Stomach smooth muscle (tissue), 2 donors: ENCODE data around the gene LIAS.
A peak's percentile ranks its signal among the peaks of the same experiment; 100 is the strongest.
"Not testable (repeated sequence)": the region's sequence is repeated elsewhere in the genome, so short reads cannot be mapped to it uniquely, and the experiment has no call there.

ENCODE experiments used
- H3K27ac ChIP-seq: one replicate; pipeline ENCODE4 v1.7.0; 2013; ENCODE audit warnings: mild to moderate bottlenecking, low read length, inconsistent platforms
- H3K27me3 ChIP-seq, 2 donors: one replicate each; pipeline ENCODE4 v1.7.0; 2013; ENCODE audit warnings: low read length in 2 of 2; ENCODE audit not compliant: insufficient read depth in 2 of 2, control insufficient read depth in 1 of 2
- H3K36me3 ChIP-seq, 2 donors: one replicate each; pipeline ENCODE4 v1.7.0; 2013; ENCODE audit warnings: low read length in 2 of 2; ENCODE audit not compliant: control insufficient read depth in 2 of 2, insufficient read depth in 2 of 2
- H3K4me1 ChIP-seq: one replicate; pipeline ENCODE4 v1.7.0; 2013; ENCODE audit warnings: low read length; ENCODE audit not compliant: control insufficient read depth, insufficient read depth
- H3K4me3 ChIP-seq, 2 donors: one replicate each; pipeline ENCODE4 v1.7.0; 2013; ENCODE audit warnings: low read length in 2 of 2
- H3K9ac ChIP-seq, 2 donors: one replicate each; pipeline ENCODE4 v1.7.0; 2013; ENCODE audit warnings: low read length in 2 of 2, mild to moderate bottlenecking in 1 of 2
- H3K9me3 ChIP-seq, 2 donors: one replicate each; pipeline ENCODE4 v1.7.0; 2013; ENCODE audit warnings: low read length in 2 of 2; ENCODE audit not compliant: control insufficient read depth in 2 of 2
- donor health status: healthy.
- donor health status: Pancreatic carcinoma.

LIAS gene

GRCh38 chr4:39458505-39459300 is at the start of gene LIAS, which contains the start of gene RPL9:
Gene LIAS (plus strand): TSS chr4:39459056. CDS start chr4:39459118, 62 bp downstream.
Gene RPL9 (minus strand): TSS chr4:39458922. CDS start chr4:39458439, 483 bp downstream.
- Histone ChIP-seq H3K4me1 (peaks cover 17% of the 10 kb centered on the region), H3K36me3 (peaks cover 22 to 42% of the 10 kb centered on the region in 2 donors), H3K9ac (peak within 1 kb of the TSS; percentile 99), H3K27ac (peak within 1 kb of the TSS; percentile 98), H3K9me3 (no peaks in the 10 kb centered on the region), H3K27me3 (no peaks in the 10 kb centered on the region), H3K4me3 (peak within 1 kb of the TSS; percentile 92 to 97)

GRCh38 chr4:39410415-39410814 is 48.4 kb upstream of the LIAS start:
- no peak overlapping the region for H3K9ac ChIP-seq
- H3K4me1 ChIP-seq: no peaks in the 10 kb centered on the region
- H3K36me3 ChIP-seq: no peaks in the 10 kb centered on the region
- H3K9me3 ChIP-seq: no peaks in the 10 kb centered on the region
- H3K27me3 ChIP-seq: no peaks in the 10 kb centered on the region
- no peak overlapping the region for H3K4me3 ChIP-seq
- H3K27ac ChIP-seq: no peak overlapping the region

GRCh38 chr4:39411561-39411960 is 47.3 kb upstream of the LIAS start:
- not testable (repeated sequence) for H3K9me3 ChIP-seq, H3K27ac ChIP-seq

DNA sequence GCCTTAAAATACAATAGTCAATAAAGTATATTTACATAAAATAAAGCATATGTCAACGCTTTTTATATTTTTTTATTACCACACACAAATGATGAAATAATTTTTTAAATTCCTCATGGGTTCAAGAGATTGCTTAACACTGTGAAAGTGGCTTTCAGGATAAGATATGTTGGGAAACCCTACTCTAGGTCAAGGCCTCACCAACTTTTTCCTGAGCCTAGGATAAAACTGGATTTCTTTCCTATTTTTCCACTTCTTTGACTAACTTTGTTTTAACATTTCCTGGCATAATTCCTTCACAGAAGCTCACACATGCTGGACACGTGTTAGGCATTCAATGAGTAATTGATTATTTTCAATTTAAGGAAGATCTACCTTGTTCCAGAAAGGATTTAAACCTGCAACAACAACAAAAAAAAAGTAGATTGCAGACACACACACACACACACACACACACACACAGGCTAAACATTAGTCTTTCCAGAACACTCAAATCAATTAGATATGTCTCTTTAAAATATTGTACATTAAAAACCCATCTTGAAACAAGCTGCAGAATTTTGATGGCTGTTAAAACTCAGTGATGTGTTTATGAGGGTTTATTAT is 43.1 kb upstream of the LIAS start:
- no peak overlapping the region for H3K4me3 ChIP-seq
- no peaks in the 10 kb centered on the region for H3K9me3 ChIP-seq
- no peak overlapping the region for H3K27ac ChIP-seq
- no peaks in the 10 kb centered on the region for H3K36me3 ChIP-seq
- H3K27me3 ChIP-seq: no peaks in the 10 kb centered on the region
- H3K9ac ChIP-seq: no peak overlapping the region
- H3K4me1 ChIP-seq: no peaks in the 10 kb centered on the region

More at GRCh38 chr4:39411561-39411960, 47.3 kb upstream of the LIAS start:
- H3K9ac ChIP-seq, H3K27me3 ChIP-seq, H3K4me3 ChIP-seq, H3K4me1 ChIP-seq, H3K36me3 ChIP-seq: not testable (repeated sequence)

GRCh38 chr4:39422247-39422646 is 36.6 kb upstream of the LIAS start:
- no peaks in the 10 kb centered on the region for H3K27me3 ChIP-seq
- H3K9me3 ChIP-seq: no peaks in the 10 kb centered on the region
- H3K4me1 ChIP-seq: no peaks in the 10 kb centered on the region
- H3K9ac ChIP-seq: no peak overlapping the region
- no peak overlapping the region for H3K4me3 ChIP-seq
- no peaks in the 10 kb centered on the region for H3K36me3 ChIP-seq
- H3K27ac ChIP-seq: no peak overlapping the region

GRCh38 chr4:39425297-39425696 is 33.6 kb upstream of the LIAS start:
- H3K4me1 ChIP-seq, H3K27ac ChIP-seq, H3K27me3 ChIP-seq, H3K36me3 ChIP-seq, H3K9me3 ChIP-seq, H3K9ac ChIP-seq, H3K4me3 ChIP-seq: not testable (repeated sequence)

DNA sequence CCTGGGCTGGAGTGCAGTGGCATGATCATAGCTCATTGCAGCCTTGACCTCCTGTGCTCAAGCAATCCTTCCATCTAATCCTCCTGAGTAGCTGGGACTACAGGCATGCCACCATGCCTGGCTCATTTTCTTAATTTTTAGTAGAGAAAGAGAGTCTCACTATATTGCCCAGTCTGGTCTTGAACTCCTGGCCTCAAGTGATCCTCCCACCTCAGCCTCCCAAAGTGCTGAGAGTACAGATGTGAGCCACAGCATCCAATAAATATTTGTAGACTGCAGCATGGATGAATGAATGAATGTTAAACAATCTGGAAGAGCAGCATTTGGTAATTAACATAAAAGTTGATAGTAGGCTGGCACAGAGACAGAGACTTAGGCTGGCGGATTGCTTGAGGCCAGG is 32.1 kb upstream of the LIAS start:
- Histone ChIP-seq H3K27me3 (no peaks in the 10 kb centered on the region), H3K4me1 (no peaks in the 10 kb centered on the region), H3K27ac (no peak overlapping the region), H3K9ac (no peak overlapping the region), H3K36me3 (no peaks in the 10 kb centered on the region), H3K9me3 (no peaks in the 10 kb centered on the region), H3K4me3 (no peak overlapping the region)

- Histone ChIP-seq H3K36me3 (no peaks in the 10 kb centered on the region), H3K9me3 (no peaks in the 10 kb centered on the region), H3K4me3 (no peak overlapping the region), H3K27ac (no peak overlapping the region), H3K9ac (no peak overlapping the region), H3K27me3 (no peaks in the 10 kb centered on the region), H3K4me1 (no peaks in the 10 kb centered on the region)
These were observed 31.2 kb upstream of the LIAS start for GRCh38 chr4:39427520-39428114.

- Histone ChIP-seq H3K4me3 (no peak overlapping the region), H3K27me3 (no peaks in the 10 kb centered on the region), H3K9me3 (no peaks in the 10 kb centered on the region), H3K36me3 (no peaks in the 10 kb centered on the region), H3K4me1 (no peaks in the 10 kb centered on the region), H3K9ac (no peak overlapping the region), H3K27ac (no peak overlapping the region)
These were observed 29.2 kb upstream of the LIAS start for GRCh38 chr4:39429476-39430334.

- H3K4me1 ChIP-seq: peaks cover 3% of the 10 kb centered on the region
- no peak overlapping the region for H3K9ac ChIP-seq
- H3K36me3 ChIP-seq: no peaks in the 10 kb centered on the region
- H3K27me3 ChIP-seq: no peaks in the 10 kb centered on the region
- H3K4me3 ChIP-seq: no peak overlapping the region
- H3K27ac ChIP-seq: no peak overlapping the region
- H3K9me3 ChIP-seq: no peaks in the 10 kb centered on the region
These were observed 24.9 kb upstream of the LIAS start for GRCh38 chr4:39433878-39434492.
